NOMO-1 treated with DMSO at 0.1 percent for 48 hours (cell line): ENCODE data around the gene KLHL4.
"Not testable (repeated sequence)": the region's sequence is repeated elsewhere in the genome, so short reads cannot be mapped to it uniquely, and the experiment has no call there.

Source experiments
- DNase-seq: peaks from one replicate; lab custom pipeline; 2025; ENCODE audit not compliant: unreplicated experiment; lab: John Stamatoyannopoulos, UW

The KLHL4 gene

GRCh38 chrX:87517571-87518141 is at the start of gene KLHL4:
Gene KLHL4 (plus strand): TSS chrX:87517802. CDS start chrX:87517894, 92 bp downstream.
- DNase-seq = no peak

- peak; percentile 64 for DNase-seq
These were observed 48.7 kb upstream of the KLHL4 start for GRCh38 chrX:87468941-87469340.

- no peak for DNase-seq
These were observed 41.8 kb upstream of the KLHL4 start for GRCh38 chrX:87475793-87476192.

- not testable (repeated sequence) for DNase-seq
These were observed 38.9 kb upstream of the KLHL4 start for GRCh38 chrX:87478703-87479102.

- DNase-seq = no peak
These were observed 28.5 kb upstream of the KLHL4 start for GRCh38 chrX:87489071-87489470.

- no peak for DNase-seq
These were observed 1.8 kb upstream of the KLHL4 start for GRCh38 chrX:87515836-87516235.

GRCh38 chrX:87516717-87517121 is 883 bp upstream of the KLHL4 start:
- DNase-seq = no peak

- no peak for DNase-seq
These were observed 902 bp downstream of the KLHL4 start for GRCh38 chrX:87518504-87518903.

GRCh38 chrX:87525771-87526229 is 8.2 kb downstream of the KLHL4 start:
- no peak for DNase-seq

- DNase-seq = no peak
These were observed 8.7 kb downstream of the KLHL4 start for GRCh38 chrX:87526281-87526680.

- no peak for DNase-seq
These were observed 10.9 kb downstream of the KLHL4 start for GRCh38 chrX:87528487-87528886.

- no peak for DNase-seq
These were observed 54.4 kb downstream of the KLHL4 start for GRCh38 chrX:87571964-87572363.

- no peak for DNase-seq
These were observed 55.3 kb downstream of the KLHL4 start for GRCh38 chrX:87572901-87573300.

- no peak for DNase-seq
These were observed 61.4 kb downstream of the KLHL4 start for GRCh38 chrX:87578978-87579377.

GRCh38 chrX:87580862-87581261 is 63.3 kb downstream of the KLHL4 start:
- no peak for DNase-seq

GRCh38 chrX:87582453-87582852 is 64.9 kb downstream of the KLHL4 start:
- no peak for DNase-seq

- no peak for DNase-seq
These were observed 66.1 kb downstream of the KLHL4 start for GRCh38 chrX:87583679-87584078.

- no peak for DNase-seq
These were observed 98.8 kb downstream of the KLHL4 start for GRCh38 chrX:87616371-87616770.

GRCh38 chrX:87621697-87622096 is 104.1 kb downstream of the KLHL4 start:
- no peak for DNase-seq

GRCh38 chrX:87626996-87627395 is 109.4 kb downstream of the KLHL4 start:
- no peak for DNase-seq

- no peak for DNase-seq
These were observed 116.8 kb downstream of the KLHL4 start for GRCh38 chrX:87634361-87634760.

- DNase-seq = no peak
These were observed 118.9 kb downstream of the KLHL4 start for GRCh38 chrX:87636533-87636932.

GRCh38 chrX:87641439-87641838 is 123.8 kb downstream of the KLHL4 start:
- not testable (repeated sequence) for DNase-seq
